Tibial nerve (tissue), 4 donors: ENCODE results near the gene ZNF629.

Experiments used
- CTCF ChIP-seq, 5 experiments: fragments of 200-600 bp in 3 of 5; fragments of 450-650 bp in 2 of 5; sonication (generic) in 3 of 5; IDR thresholded peaks; one replicate each; pipeline ENCODE4 v1.5.1; 2016 to 2019; ENCODE audit warnings: antibody characterized with exemption in 5 of 5, mild to moderate bottlenecking in 3 of 5, moderate library complexity in 2 of 5
- EP300 ChIP-seq, 2 donors: sonication (generic); formaldehyde crosslinking; IDR thresholded peaks; one replicate each; pipeline ENCODE4 v1.6.1; 2017; ENCODE audit warnings: antibody characterized with exemption in 2 of 2, mild to moderate bottlenecking in 1 of 2
- POLR2A ChIP-seq, 2 donors: fragments of 450-650 bp; IDR thresholded peaks; one replicate each; pipeline ENCODE4 v1.6.1; 2017; ENCODE audit warnings: antibody characterized with exemption in 2 of 2, mild to moderate bottlenecking in 2 of 2, moderate library complexity in 2 of 2

GRCh38 chr16:30780549-30780948 lies 6.5 kb downstream of the ZNF629 start:
- TF ChIP-seq CTCF (IDR thresholded peaks at IDR 0.05) = no peak
- TF ChIP-seq POLR2A (IDR thresholded peaks at IDR 0.05) = no peak
- no peak for TF ChIP-seq EP300 (IDR thresholded peaks at IDR 0.05)
